Measurements from ENCODE around the gene PDGFRB. TPM values are rescaled to one million over a fixed set of nuclear protein-coding genes. Genes with fewer than 3 reads are reported as not detected.

Gene PDGFRB
- polyA plus RNA-seq, 1 experiment, result 276 TPM

DNA sequence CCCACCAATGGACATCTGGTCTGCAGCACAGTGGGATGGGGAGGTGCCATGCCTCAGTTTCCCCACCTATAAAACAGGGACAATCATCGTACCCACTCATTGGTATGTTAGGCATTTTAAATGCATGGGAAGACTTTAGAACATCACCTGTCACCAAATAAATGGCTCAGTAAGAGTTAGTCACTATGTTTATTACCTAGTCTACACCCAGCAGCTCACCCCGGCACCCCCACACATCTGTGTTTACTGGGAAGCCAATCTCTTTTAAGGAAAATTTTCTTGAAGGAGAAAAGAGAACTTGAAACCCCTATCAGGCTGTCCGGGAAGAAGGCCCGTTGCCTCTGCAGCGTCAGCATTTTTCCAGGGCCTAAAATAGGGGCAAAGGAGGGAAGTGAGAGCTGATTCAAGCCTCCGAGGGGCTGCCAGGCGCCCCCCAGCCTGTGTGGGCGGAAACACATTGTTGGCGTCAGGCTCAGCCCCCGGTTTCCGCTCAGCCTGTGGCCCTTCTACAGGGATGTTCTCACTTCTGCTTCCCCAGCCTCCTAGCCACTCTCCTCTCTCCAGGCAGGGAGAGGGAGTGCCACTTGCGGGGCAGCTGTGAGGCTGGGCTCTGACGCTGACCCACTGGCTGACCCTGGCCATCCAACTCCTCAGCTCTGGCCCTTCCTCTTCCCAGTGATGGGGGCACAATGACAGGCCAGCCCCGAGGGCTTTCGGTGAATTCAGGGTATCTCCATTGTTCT lies 73.9 kb downstream of the PDGFRB start:
- CTCF ChIA-PET, result interaction anchor here (0.6 to 2.0 kb wide), 5 partner anchors 9 to 395 kb away, joined by 3 to 5 read pairs (median 4); no protein-coding TSS in a partner anchor

DNA sequence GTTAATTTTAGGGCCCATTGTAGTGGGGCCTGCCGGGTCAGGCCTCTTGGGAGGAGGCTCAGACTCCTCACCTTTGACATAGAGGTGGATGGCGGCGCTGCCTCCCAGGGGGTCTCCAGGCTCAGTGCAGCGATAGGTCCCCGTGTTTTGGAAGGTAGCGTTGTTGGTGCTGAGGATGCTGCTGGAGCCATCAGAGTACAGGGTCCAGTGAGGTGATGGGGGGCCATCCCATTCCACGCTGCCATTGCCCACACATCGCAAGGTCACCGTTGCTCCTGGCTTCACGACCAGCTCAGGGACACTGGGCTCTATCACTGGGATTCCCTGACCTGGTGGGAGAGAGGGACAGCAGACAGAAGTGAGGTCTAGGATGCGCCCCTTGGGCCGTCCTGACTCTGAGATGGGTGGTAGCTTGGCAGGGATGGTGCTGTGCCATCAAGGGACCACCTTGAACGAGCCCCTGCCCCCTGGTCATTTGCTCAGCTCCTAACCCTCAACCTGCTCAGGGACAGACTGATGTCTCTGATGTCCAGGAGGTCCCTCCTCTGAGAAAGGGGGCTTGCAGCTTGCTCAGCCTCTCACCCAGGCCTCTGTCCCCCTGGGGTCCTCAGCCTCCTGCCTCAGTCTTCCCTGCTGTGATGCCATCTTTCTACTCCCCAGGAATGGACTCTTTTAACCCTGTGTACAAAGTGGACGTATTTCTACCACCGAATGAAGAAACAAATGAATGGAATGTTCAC lies 74.8 kb downstream of the PDGFRB start:
- POLR2A ChIA-PET, result interaction anchor here (0.6 kb wide), 1 partner anchor 13 kb away, joined by 3 read pairs; no protein-coding TSS in a partner anchor
- no peak for DNase-seq (ENCODE audit: low read depth)
- Histone ChIP-seq H3K4me3 (ENCODE audit: low read depth, low read length) (no peak overlapping the region), H3K27me3 (ENCODE audit: control insufficient read depth, insufficient read depth, low read length) (no peaks in the 10 kb centered on the region; the same call in 1 of the 2 replicates), H3K36me3 (ENCODE audit: control insufficient read depth, insufficient read depth, low read length) (no peaks in the 10 kb centered on the region)
- CTCF ChIA-PET, result interaction anchor here (0.7 to 1.4 kb wide), 2 partner anchors 10 to 55 kb away, joined by 3 to 4 read pairs; no protein-coding TSS in a partner anchor
- TF ChIP-seq, protein P1, sequence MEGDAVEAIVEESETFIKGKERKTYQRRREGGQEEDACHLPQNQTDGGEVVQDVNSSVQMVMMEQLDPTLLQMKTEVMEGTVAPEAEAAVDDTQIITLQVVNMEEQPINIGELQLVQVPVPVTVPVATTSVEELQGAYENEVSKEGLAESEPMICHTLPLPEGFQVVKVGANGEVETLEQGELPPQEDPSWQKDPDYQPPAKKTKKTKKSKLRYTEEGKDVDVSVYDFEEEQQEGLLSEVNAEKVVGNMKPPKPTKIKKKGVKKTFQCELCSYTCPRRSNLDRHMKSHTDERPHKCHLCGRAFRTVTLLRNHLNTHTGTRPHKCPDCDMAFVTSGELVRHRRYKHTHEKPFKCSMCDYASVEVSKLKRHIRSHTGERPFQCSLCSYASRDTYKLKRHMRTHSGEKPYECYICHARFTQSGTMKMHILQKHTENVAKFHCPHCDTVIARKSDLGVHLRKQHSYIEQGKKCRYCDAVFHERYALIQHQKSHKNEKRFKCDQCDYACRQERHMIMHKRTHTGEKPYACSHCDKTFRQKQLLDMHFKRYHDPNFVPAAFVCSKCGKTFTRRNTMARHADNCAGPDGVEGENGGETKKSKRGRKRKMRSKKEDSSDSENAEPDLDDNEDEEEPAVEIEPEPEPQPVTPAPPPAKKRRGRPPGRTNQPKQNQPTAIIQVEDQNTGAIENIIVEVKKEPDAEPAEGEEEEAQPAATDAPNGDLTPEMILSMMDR (IDR thresholded peaks at IDR 0.05; ENCODE audit: insufficient read depth, low read depth, low read length), result no peak

More for the DNA sequence above, 73.9 kb downstream of the PDGFRB start:
- no peak for DNase-seq (ENCODE audit: low read depth)
- H3K36me3 ChIP-seq (ENCODE audit: control insufficient read depth, insufficient read depth, low read length), result no peaks in the 10 kb centered on the region
- H3K4me3 ChIP-seq (ENCODE audit: low read depth, low read length), result no peak overlapping the region
- TF ChIP-seq, protein P1 (IDR thresholded peaks at IDR 0.05; ENCODE audit: insufficient read depth, low read depth, low read length), result no peak
- POLR2A ChIA-PET, result interaction anchor here (0.6 kb wide), 1 partner anchor 12 kb away, joined by 3 read pairs; no protein-coding TSS in a partner anchor
- H3K27me3 ChIP-seq (ENCODE audit: control insufficient read depth, insufficient read depth, low read length), result peaks cover 4% of the 10 kb centered on the region

DNA sequence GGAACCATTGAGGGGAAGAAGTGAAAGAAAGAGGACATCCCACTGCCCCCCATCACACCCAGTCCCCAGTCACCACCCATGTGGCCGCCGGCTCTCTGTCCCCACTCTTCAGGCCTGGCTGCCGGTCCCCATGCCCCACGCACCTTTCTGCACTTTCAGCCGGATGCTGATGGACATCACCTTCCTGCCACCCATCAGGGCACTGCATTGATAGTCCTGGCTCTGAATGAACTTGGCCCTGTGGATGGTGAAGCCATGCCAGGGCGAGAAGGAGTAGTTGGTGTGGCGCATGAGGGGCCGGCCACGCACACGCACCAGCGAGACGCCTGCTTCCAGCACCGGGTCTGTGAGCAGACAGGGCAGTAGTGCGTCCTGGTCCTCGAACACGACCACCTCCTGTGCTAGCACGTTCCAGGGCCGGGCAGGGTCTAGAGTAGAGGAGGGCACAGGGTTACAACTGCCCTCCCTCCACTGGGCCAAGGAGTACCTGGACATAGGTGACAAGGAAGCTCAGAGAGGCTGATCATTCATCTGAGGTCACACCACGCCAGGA lies 75.7 kb downstream of the PDGFRB start:
- TF ChIP-seq, protein P1 (IDR thresholded peaks at IDR 0.05; ENCODE audit: insufficient read depth, low read depth, low read length), result no peak
- CTCF ChIA-PET, result interaction anchor here (0.8 kb wide), 1 partner anchor 11 kb away, joined by 3 read pairs; no protein-coding TSS in a partner anchor
- no peak for DNase-seq (ENCODE audit: low read depth)
- no peaks in the 10 kb centered on the region for H3K36me3 ChIP-seq (ENCODE audit: control insufficient read depth, insufficient read depth, low read length)
- peaks cover 2% of the 10 kb centered on the region; the same call in 1 of the 2 replicates for H3K27me3 ChIP-seq (ENCODE audit: control insufficient read depth, insufficient read depth, low read length)
- H3K4me3 ChIP-seq (ENCODE audit: low read depth, low read length), result no peak overlapping the region
- POLR2A ChIA-PET, result no interaction called here

DNA sequence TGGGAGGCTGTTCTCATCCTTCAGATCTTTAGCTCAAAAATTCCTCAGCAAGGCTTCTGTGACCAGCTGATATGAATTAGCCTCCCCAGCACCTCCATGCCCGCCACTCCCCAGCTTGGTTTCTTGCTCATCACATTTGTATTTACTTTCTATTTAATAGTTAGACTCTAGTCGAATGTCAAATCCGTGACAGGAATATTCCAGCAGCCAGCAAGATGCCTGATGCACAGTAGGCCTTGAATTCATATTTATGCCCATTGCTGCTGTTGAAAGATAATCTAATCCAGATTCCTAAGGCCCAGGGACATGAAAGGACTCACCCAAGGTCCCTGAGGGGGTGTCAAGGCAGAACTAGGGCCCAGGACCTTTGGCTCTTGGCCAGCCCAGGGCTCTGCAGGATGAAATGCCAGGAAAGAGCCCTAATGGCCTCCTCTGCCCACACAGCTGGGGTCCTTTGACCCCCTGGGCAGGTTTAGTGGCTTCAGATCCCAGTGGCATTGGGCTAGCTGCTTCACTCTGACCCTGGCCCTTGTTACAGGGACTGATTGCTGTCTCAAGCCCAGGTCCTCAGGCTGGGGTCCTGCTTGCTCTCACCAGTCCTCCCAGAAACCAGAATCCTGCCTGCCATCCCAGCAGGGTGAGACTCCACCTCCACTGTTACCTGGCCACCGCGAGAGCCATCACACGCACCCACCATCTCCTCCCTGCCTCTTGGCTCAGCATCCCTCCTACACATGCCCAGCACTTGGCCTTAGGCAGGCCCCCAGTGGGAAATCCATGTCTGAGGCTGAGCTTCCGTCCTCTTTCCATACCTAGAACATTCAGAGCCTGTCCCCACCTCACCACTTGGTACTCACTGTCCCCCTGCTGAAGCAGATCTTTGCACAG lies 76.6 kb downstream of the PDGFRB start:
- ChIA-PET POLR2A (no interaction called here), CTCF (interaction anchor here (0.8 kb wide), 1 partner anchor 10 kb away, joined by 3 read pairs; no protein-coding TSS in a partner anchor)
- Histone ChIP-seq H3K27me3 (ENCODE audit: control insufficient read depth, insufficient read depth, low read length) (peaks cover 3% of the 10 kb centered on the region; the same call in 1 of the 2 replicates), H3K36me3 (ENCODE audit: control insufficient read depth, insufficient read depth, low read length) (no peaks in the 10 kb centered on the region), H3K4me3 (ENCODE audit: low read depth, low read length) (no peak overlapping the region)
- DNase-seq (ENCODE audit: low read depth), result no peak
- TF ChIP-seq, protein P1 (IDR thresholded peaks at IDR 0.05; ENCODE audit: insufficient read depth, low read depth, low read length), result no peak

All from BJ (cell line).